SK-N-SH (cell line): ENCODE results near the gene USP32.

Experiments
- EP300 ChIP-seq, 2 experiments: IDR thresholded peaks; 2 replicates each; pipeline versions ENCODE4 v1.4.0 to v1.6.1; 2012; ENCODE audit warnings: borderline replicate concordance in 1 of 2, low read depth in 1 of 2, low read length in 1 of 2
- FOSL2 ChIP-seq: IDR thresholded peaks from 2 replicates; pipeline ENCODE4 v1.4.0; 2012; ENCODE audit warnings: low read depth, mild to moderate bottlenecking, moderate library complexity, borderline replicate concordance
- TF ChIP-seq, protein P1 (sequence below): fragments of 200-600 bp; sonication (generic); IDR thresholded peaks from 2 replicates; pipeline ENCODE4 v1.6.1; 2017; ENCODE audit warnings: antibody characterized with exemption, mild to moderate bottlenecking, moderate library complexity

GRCh38 chr17:60423865-60424264, 31.9 kb upstream of the USP32 start:
- TF ChIP-seq FOSL2 (no peak), EP300 (IDR thresholded peaks at IDR 0.05; ENCODE audit: borderline replicate concordance in 1 of 2, low read depth in 1 of 2, low read length in 1 of 2) (no peak)
- TF ChIP-seq, protein P1, sequence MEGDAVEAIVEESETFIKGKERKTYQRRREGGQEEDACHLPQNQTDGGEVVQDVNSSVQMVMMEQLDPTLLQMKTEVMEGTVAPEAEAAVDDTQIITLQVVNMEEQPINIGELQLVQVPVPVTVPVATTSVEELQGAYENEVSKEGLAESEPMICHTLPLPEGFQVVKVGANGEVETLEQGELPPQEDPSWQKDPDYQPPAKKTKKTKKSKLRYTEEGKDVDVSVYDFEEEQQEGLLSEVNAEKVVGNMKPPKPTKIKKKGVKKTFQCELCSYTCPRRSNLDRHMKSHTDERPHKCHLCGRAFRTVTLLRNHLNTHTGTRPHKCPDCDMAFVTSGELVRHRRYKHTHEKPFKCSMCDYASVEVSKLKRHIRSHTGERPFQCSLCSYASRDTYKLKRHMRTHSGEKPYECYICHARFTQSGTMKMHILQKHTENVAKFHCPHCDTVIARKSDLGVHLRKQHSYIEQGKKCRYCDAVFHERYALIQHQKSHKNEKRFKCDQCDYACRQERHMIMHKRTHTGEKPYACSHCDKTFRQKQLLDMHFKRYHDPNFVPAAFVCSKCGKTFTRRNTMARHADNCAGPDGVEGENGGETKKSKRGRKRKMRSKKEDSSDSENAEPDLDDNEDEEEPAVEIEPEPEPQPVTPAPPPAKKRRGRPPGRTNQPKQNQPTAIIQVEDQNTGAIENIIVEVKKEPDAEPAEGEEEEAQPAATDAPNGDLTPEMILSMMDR: no peak
